ENCODE results near the gene ZNF608.

ZNF608 gene

GRCh38 chr5:124704594-124705284 is 41.7 kb downstream of the ZNF608 start:
- H3K4me3 ChIP-seq (ENCODE audit: low read depth, low read length) = no peak overlapping the region
- TF ChIP-seq, protein P1, sequence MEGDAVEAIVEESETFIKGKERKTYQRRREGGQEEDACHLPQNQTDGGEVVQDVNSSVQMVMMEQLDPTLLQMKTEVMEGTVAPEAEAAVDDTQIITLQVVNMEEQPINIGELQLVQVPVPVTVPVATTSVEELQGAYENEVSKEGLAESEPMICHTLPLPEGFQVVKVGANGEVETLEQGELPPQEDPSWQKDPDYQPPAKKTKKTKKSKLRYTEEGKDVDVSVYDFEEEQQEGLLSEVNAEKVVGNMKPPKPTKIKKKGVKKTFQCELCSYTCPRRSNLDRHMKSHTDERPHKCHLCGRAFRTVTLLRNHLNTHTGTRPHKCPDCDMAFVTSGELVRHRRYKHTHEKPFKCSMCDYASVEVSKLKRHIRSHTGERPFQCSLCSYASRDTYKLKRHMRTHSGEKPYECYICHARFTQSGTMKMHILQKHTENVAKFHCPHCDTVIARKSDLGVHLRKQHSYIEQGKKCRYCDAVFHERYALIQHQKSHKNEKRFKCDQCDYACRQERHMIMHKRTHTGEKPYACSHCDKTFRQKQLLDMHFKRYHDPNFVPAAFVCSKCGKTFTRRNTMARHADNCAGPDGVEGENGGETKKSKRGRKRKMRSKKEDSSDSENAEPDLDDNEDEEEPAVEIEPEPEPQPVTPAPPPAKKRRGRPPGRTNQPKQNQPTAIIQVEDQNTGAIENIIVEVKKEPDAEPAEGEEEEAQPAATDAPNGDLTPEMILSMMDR (IDR thresholded peaks at IDR 0.05; ENCODE audit: low read depth, low read length) = no peak

DNA sequence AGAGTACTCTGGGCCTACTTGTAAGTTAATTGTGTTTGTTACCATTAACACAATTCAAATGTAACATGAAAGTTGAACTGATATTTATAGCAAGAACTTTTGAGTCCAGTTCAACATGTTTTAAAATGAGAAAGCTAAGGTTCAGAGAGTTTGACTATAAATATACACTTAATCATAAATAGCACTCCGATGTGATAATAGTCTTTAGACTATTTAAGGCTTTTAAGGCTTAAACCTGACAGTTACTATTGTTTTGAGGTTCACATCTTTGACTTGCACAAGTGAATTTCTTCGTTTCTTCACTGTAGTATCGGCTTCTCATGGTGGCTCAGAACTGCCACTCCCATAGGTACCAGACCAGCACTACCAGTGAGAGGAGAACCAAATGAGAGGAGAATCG is 42.4 kb downstream of the ZNF608 start:
- TF ChIP-seq, protein P1 (IDR thresholded peaks at IDR 0.05; ENCODE audit: low read depth, low read length) = no peak
- no peak overlapping the region for H3K4me3 ChIP-seq (ENCODE audit: low read depth, low read length)

- TF ChIP-seq, protein P1 (IDR thresholded peaks at IDR 0.05; ENCODE audit: low read depth, low read length) = no peak
- no peak overlapping the region for H3K4me3 ChIP-seq (ENCODE audit: low read depth, low read length)
Observed at GRCh38 chr5:124702525-124702924, 43.9 kb downstream of the ZNF608 start.

DNA sequence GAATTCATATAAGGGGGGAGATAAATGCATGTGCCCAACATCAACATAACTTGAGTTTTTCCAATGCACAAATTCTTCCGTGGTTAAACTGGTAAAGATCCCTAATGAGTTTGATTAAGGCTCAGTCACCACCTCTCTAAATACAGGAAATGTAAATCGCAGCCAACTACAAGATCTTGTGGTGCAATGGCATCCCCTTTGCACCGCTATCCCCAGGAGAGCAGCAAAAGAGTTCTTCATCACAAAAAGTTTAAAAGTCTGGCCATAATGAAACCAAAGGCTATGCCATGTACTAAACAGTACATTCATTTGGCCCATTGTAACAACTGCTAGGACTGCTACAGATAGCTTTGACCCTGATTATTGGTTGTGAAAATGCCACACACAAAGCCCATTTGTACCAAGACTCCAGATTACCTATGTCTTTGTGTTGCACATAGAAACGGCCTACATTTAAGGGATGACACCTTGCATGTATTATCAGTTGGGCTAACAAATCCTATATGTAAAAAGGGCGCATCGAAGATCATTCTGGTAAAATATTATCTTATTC is 44.5 kb downstream of the ZNF608 start:
- TF ChIP-seq, protein P1 (IDR thresholded peaks at IDR 0.05; ENCODE audit: low read depth, low read length) = no peak
- H3K4me3 ChIP-seq (ENCODE audit: low read depth, low read length) = no peak overlapping the region

DNA sequence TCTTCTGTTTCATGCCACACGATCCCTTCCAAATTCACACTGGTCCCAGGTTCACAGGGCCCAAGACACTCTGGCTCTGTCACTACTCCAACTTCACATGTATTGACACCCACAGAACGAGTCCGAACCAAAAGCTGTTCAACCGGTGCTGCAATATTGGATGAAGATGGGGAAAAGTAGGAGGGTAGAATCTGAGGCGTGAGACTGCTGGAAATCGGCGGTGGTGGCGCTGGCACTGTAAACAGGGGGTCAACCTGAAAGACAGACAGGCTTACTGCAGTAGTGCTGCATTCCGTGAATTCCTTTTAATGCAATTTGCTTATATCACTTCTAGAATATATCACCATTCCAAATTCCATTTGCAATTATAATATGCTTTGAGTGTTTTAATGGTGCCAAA is 45.4 kb downstream of the ZNF608 start:
- TF ChIP-seq, protein P1 (IDR thresholded peaks at IDR 0.05; ENCODE audit: low read depth, low read length) = no peak
- H3K4me3 ChIP-seq (ENCODE audit: low read depth, low read length) = no peak overlapping the region

GRCh38 chr5:124700333-124700732 is 46.1 kb downstream of the ZNF608 start:
- TF ChIP-seq, protein P1 (IDR thresholded peaks at IDR 0.05; ENCODE audit: low read depth, low read length) = no peak
- no peak overlapping the region for H3K4me3 ChIP-seq (ENCODE audit: low read depth, low read length)

GRCh38 chr5:124698770-124699169 is 47.7 kb downstream of the ZNF608 start:
- TF ChIP-seq, protein P1 (IDR thresholded peaks at IDR 0.05; ENCODE audit: low read depth, low read length) = no peak

More at GRCh38 chr5:124698770-124699169, 47.7 kb downstream of the ZNF608 start:
- H3K4me3 ChIP-seq (ENCODE audit: low read depth, low read length) = no peak overlapping the region

Data from WI38 (cell line).